ENCODE measurements around the gene NEDD8. TPM values are rescaled to one million over a fixed set of nuclear protein-coding genes. Genes with fewer than 3 reads are reported as not detected.
A peak's percentile ranks its signal among the peaks of the same experiment; 100 is the strongest.

The NEDD8 gene
- total RNA-seq, 4 donors from 2014 or later = 54.7 to 137 (median 104) TPM

DNA sequence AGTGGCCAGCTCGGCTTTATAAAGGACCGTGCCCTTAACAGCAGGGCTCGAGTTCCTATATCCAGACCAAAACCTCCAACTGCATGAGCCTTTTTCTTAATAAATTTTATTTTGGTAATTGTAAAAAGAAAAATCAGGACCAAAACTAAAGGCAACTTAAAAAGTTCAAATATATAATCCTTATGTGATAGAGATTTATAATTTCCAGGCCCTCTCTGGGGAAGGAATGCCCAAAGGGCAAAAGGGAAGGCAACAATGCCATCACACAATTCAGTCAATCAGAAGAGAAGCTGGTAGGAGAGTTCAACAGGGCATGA is 43.1 kb downstream of the NEDD8 start:
- DNase-seq (ENCODE audit: low spot score in 2 of 2) = no peak
- Histone ChIP-seq H3K9me3 (no peaks in the 10 kb centered on the region), H3K27ac (peak overlapping the region; percentile 74), H3K4me1 (peaks cover 37% of the 10 kb centered on the region), H3K36me3 (peaks cover 53% of the 10 kb centered on the region), H3K4me3 (peak overlapping the region; percentile 90), H3K27me3 (no peaks in the 10 kb centered on the region)
- WGBS = 0% methylated on average over 3 of the region's 3 CpGs
- TF ChIP-seq EP300 (IDR thresholded peaks at IDR 0.05) (no peak), POLR2A (IDR thresholded peaks at IDR 0.05) (no peak), POLR2AphosphoS5 (IDR thresholded peaks at IDR 0.05) (no peak)
- TF ChIP-seq, protein P1, sequence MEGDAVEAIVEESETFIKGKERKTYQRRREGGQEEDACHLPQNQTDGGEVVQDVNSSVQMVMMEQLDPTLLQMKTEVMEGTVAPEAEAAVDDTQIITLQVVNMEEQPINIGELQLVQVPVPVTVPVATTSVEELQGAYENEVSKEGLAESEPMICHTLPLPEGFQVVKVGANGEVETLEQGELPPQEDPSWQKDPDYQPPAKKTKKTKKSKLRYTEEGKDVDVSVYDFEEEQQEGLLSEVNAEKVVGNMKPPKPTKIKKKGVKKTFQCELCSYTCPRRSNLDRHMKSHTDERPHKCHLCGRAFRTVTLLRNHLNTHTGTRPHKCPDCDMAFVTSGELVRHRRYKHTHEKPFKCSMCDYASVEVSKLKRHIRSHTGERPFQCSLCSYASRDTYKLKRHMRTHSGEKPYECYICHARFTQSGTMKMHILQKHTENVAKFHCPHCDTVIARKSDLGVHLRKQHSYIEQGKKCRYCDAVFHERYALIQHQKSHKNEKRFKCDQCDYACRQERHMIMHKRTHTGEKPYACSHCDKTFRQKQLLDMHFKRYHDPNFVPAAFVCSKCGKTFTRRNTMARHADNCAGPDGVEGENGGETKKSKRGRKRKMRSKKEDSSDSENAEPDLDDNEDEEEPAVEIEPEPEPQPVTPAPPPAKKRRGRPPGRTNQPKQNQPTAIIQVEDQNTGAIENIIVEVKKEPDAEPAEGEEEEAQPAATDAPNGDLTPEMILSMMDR (IDR thresholded peaks at IDR 0.05) = no peak

DNA sequence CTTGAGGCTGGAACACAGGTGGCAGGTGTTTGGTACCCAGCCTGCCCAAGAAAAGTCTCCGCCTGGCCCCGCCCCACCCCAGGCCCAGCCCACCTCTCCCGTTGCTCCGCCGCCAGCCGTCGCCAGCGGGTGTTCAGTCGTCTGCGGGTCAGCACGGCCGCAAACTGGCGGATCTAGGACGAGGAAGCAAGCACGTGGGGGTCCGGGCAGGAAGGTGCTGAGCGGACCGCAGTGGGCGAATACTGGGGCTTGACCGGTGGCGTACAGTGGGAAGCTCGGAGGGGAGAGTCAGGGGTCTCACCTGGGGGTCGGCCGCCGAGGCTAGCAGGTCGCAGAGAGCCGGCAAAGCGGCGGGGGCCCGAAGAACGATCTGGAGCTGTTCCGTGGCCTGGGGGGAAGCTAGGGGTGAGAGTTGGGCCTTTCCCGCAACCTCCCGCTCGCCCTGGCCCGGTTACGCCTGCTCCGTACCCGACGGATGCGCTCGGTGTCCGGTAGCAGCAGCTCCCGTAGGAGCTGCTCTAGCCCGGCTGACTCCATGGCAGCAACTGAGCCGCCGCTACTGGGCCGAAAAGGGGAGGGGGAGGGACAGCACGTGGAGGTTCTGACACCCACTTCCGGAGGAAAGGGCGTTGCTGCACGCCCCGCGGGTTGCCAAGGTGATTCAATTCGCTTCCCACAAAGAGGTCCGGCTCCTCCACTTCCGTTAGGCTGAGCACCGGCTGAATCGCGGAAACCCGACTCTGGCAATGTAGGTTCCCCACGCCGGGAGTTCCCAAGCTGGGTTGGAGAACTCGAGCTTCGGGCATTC is 43.7 kb downstream of the NEDD8 start, which contains the start of gene IPO4:
Gene IPO4 (minus strand): TSS at position 566 of the 808 bp plus-strand sequence. CDS start 29 bp downstream, at position 537.
- no peaks in the 10 kb centered on the region for H3K9me3 ChIP-seq
- TF ChIP-seq, protein P1 (IDR thresholded peaks at IDR 0.05) = no peak
- TF ChIP-seq POLR2AphosphoS5 (IDR thresholded peaks at IDR 0.05) (peak; percentile 58 to 84 (median 65)), EP300 (IDR thresholded peaks at IDR 0.05) (no peak), POLR2A (IDR thresholded peaks at IDR 0.05) (no peak)
- 0% methylated on average over 44 of the region's 65 CpGs for WGBS
- H3K27ac ChIP-seq = peak within 1 kb of the TSS; percentile 74
- peaks cover 33% of the 10 kb centered on the region for H3K4me1 ChIP-seq
- peak; percentile 97 to 98 for DNase-seq (ENCODE audit: low spot score in 2 of 2)
- peaks cover 58% of the 10 kb centered on the region for H3K36me3 ChIP-seq
- H3K27me3 ChIP-seq = no peaks in the 10 kb centered on the region
- peak within 1 kb of the TSS; percentile 90 for H3K4me3 ChIP-seq

DNA sequence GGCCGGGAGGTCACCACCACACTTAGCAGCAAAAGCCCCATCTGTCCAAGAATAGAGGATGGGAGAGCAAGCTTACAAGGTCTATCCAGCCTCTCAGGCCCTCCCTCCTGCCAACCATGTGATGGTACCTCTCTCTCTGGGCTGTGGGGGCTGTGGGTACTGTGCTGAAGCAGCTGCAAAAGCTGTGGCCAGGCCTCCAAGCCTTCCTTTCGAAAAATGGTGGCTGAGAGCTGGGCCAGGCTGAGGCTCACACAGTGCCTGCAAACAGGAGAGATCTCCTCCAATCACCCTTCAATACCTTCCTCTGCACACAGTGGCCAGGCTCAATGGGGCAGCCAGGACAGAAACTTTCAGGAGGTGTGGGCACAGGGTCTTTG is 44.6 kb downstream of the NEDD8 start:
- DNase-seq (ENCODE audit: low spot score in 2 of 2) = no peak
- TF ChIP-seq, protein P1 (IDR thresholded peaks at IDR 0.05) = no peak
- no peak for TF ChIP-seq POLR2A (IDR thresholded peaks at IDR 0.05)
- TF ChIP-seq POLR2AphosphoS5 (IDR thresholded peaks at IDR 0.05) = no peak
- no peak for TF ChIP-seq EP300 (IDR thresholded peaks at IDR 0.05)
- Histone ChIP-seq H3K27me3 (no peaks in the 10 kb centered on the region), H3K9me3 (no peaks in the 10 kb centered on the region), H3K27ac (no peak overlapping the region), H3K4me1 (peaks cover 26% of the 10 kb centered on the region), H3K4me3 (peak overlapping the region; percentile 90), H3K36me3 (peaks cover 61% of the 10 kb centered on the region)
- 86% methylated on average over 2 of the region's 2 CpGs for WGBS

DNA sequence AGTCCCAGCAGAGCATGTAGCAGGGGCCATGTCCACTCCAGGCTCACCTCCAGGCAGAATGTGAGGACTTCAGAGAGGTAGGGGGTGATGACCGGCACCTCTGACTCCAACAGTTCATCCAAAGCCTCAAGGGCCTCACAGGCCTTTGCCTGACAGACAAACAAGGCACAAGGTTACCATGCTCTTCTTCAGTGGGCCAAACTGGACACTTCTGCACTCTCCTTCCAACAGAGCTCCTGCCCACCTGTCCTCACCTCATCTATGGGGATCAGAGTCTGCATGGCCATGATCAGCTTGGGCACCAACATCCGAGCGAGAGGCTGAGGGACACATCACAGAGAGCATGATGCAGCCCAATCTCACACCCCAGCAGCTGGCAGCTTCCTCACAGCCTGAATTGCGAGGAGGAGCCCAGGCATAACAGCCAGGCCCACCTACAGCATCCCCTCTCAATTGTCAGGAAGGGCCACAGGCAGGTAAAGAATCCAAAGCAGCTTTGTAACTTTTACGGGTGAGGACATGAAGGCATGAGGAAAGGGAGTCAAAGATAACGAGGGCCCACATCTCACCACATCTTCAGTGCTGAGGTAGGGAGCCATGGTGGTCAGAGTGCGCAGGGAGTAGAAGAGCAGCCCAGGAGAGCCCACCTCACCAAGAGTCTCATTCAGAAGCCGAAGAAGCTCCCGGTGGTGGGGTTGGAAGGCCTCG is 45.2 kb downstream of the NEDD8 start:
- no peak for DNase-seq (ENCODE audit: low spot score in 2 of 2)
- Histone ChIP-seq H3K4me3 (no peak overlapping the region), H3K4me1 (peaks cover 26% of the 10 kb centered on the region), H3K27ac (no peak overlapping the region), H3K9me3 (no peaks in the 10 kb centered on the region), H3K36me3 (peaks cover 61% of the 10 kb centered on the region), H3K27me3 (no peaks in the 10 kb centered on the region)
- WGBS = 94% methylated on average over 9 of the region's 10 CpGs
- TF ChIP-seq POLR2A (IDR thresholded peaks at IDR 0.05) (no peak), EP300 (IDR thresholded peaks at IDR 0.05) (no peak), POLR2AphosphoS5 (IDR thresholded peaks at IDR 0.05) (no peak)
- TF ChIP-seq, protein P1 (IDR thresholded peaks at IDR 0.05) = no peak

DNA sequence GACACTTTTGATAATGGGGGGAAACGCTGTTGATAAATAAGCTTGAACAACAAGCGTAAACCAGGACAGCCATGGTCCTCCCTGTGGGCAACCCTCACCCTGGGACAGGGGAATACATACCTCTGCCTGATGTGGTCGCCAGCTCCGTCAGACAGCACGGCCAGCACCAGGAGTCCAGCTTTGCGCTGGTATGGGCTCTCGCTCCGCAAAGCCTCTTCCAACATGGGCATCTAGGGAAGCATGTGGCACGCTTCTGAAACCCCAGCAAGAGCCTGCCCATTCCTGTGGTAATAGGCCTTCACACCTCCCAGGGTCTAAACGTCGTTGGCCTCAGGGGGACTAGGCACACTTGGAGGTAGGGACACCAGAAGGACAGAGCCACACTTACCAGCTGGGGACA is 46.4 kb downstream of the NEDD8 start:
- peaks cover 63% of the 10 kb centered on the region for H3K36me3 ChIP-seq

More for the DNA sequence above, 46.4 kb downstream of the NEDD8 start:
- WGBS = 96% methylated on average over 11 of the region's 11 CpGs
- TF ChIP-seq POLR2AphosphoS5 (IDR thresholded peaks at IDR 0.05) (no peak), EP300 (IDR thresholded peaks at IDR 0.05) (no peak), POLR2A (IDR thresholded peaks at IDR 0.05) (no peak)
- TF ChIP-seq, protein P1 (IDR thresholded peaks at IDR 0.05) = no peak
- Histone ChIP-seq H3K27me3 (no peaks in the 10 kb centered on the region), H3K27ac (no peak overlapping the region), H3K4me3 (no peak overlapping the region), H3K4me1 (peaks cover 26% of the 10 kb centered on the region), H3K9me3 (no peaks in the 10 kb centered on the region)
- DNase-seq (ENCODE audit: low spot score in 2 of 2) = no peak
